HEK293 (cell line): ENCODE results near the gene BLOC1S3.

Experiments used
- CTCF ChIA-PET: fragments of 350-600 bp; formaldehyde crosslinking; extraction: SDS; loops from one replicate; lab custom pipeline; 2021; ENCODE audit warnings: antibody characterized with exemption; lab: Yijun Ruan, JAX
- POLR2A ChIA-PET: fragments of 300-600 bp; formaldehyde crosslinking; extraction: SDS; loops from one replicate; lab custom pipeline; 2020; ENCODE audit warnings: antibody characterized with exemption, inconsistent platforms; lab: Yijun Ruan, JAX
- H3K27ac ChIP-seq: fragments of 200-500 bp; sonication (Bioruptor generic); 2 replicates; pipeline ENCODE4 v1.5.1; 2014; ENCODE audit warnings: low read depth, low read length, control low read depth, inconsistent platforms; ENCODE audit errors: extremely low read depth
- H3K36me3 ChIP-seq, 2 experiments: fragments of 200-500 bp in 1 of 2; sonication (Bioruptor generic) in 1 of 2; 1 replicate in 1 of 2; 2 replicates in 1 of 2; pipeline ENCODE4 v1.5.1; 2014 to 2017; ENCODE audit warnings: inconsistent platforms in 2 of 2, low read length in 2 of 2; ENCODE audit not compliant: control insufficient read depth in 2 of 2, insufficient read depth in 1 of 2
- H3K4me1 ChIP-seq: fragments of 200-500 bp; sonication (Bioruptor generic); 2 replicates; pipeline ENCODE4 v1.5.1; 2014; ENCODE audit warnings: mild to moderate bottlenecking, low read length, inconsistent platforms; ENCODE audit not compliant: control insufficient read depth, insufficient read depth
- H3K4me3 ChIP-seq: 2 replicates; pipeline ENCODE4 v1.5.1; 2011; ENCODE audit warnings: low read depth, mild to moderate bottlenecking, control low read depth, low read length, moderate library complexity
- H3K9me3 ChIP-seq: fragments of 200-500 bp; sonication (Bioruptor generic); 2 replicates; pipeline ENCODE4 v1.5.1; 2014; ENCODE audit warnings: low read depth, low read length, inconsistent platforms; ENCODE audit not compliant: control insufficient read depth, insufficient read depth
- BCL11A ChIP-seq: fragments of 450-650 bp; formaldehyde crosslinking; IDR thresholded peaks from 2 replicates; pipeline ENCODE4 v1.5.1; 2016; ENCODE audit warnings: low read depth, missing biosample characterization, missing genetic modification characterization
- HIC1 ChIP-seq: fragments of 450-650 bp; formaldehyde crosslinking; IDR thresholded peaks from 2 replicates; pipeline ENCODE4 v1.5.1; 2016; ENCODE audit warnings: missing biosample characterization, missing genetic modification characterization
- HOXD13 ChIP-seq: sonication (generic); formaldehyde crosslinking; IDR thresholded peaks from 2 replicates; pipeline ENCODE4 v1.8.0; 2022; ENCODE audit warnings: missing genetic modification reagents, borderline replicate concordance
- KLF16 ChIP-seq: fragments of 450-650 bp; formaldehyde crosslinking; IDR thresholded peaks from 2 replicates; pipeline ENCODE4 v1.5.1; 2017; ENCODE audit warnings: missing biosample characterization, missing genetic modification characterization
- MYNN ChIP-seq: fragments of 450-650 bp; formaldehyde crosslinking; IDR thresholded peaks from 2 replicates; pipeline ENCODE4 v1.5.1; 2016; ENCODE audit warnings: missing biosample characterization, missing genetic modification characterization, borderline replicate concordance
- SCRT1 ChIP-seq: fragments of 450-650 bp; formaldehyde crosslinking; IDR thresholded peaks from 2 replicates; pipeline ENCODE4 v1.5.1; 2016; ENCODE audit warnings: missing biosample characterization, missing genetic modification characterization, borderline replicate concordance
- YY1 ChIP-seq: fragments of 450-650 bp; formaldehyde crosslinking; IDR thresholded peaks from 2 replicates; pipeline ENCODE4 v1.5.1; 2018; ENCODE audit warnings: missing biosample characterization, missing genetic modification characterization
- ZBTB17 ChIP-seq: fragments of 450-650 bp; formaldehyde crosslinking; IDR thresholded peaks from 2 replicates; pipeline ENCODE4 v1.5.1; 2016; ENCODE audit warnings: missing biosample characterization, missing genetic modification characterization
- ZBTB6 ChIP-seq: fragments of 450-650 bp; formaldehyde crosslinking; IDR thresholded peaks from 2 replicates; pipeline ENCODE4 v1.5.1; 2017; ENCODE audit warnings: missing biosample characterization, missing genetic modification characterization
- ZBTB7A ChIP-seq: fragments of 450-650 bp; formaldehyde crosslinking; IDR thresholded peaks from 2 replicates; pipeline ENCODE4 v1.5.1; 2016; ENCODE audit warnings: low read depth, missing biosample characterization, missing genetic modification characterization
- ZFP69B ChIP-seq: fragments of 450-650 bp; formaldehyde crosslinking; IDR thresholded peaks from 2 replicates; pipeline ENCODE4 v1.5.1; 2016; ENCODE audit warnings: missing biosample characterization, missing genetic modification characterization
- ZNF157 ChIP-seq: fragments of 450-650 bp; formaldehyde crosslinking; IDR thresholded peaks from 2 replicates; pipeline ENCODE4 v1.5.1; 2016; ENCODE audit warnings: missing biosample characterization, missing genetic modification characterization
- ZNF184 ChIP-seq: fragments of 450-650 bp; IDR thresholded peaks from 2 replicates; pipeline ENCODE4 v1.5.1; 2018; ENCODE audit warnings: missing biosample characterization, mild to moderate bottlenecking, missing genetic modification characterization
- ZNF202 ChIP-seq: fragments of 450-650 bp; formaldehyde crosslinking; IDR thresholded peaks from 2 replicates; pipeline ENCODE4 v1.5.1; 2016; ENCODE audit warnings: missing biosample characterization, missing genetic modification characterization, borderline replicate concordance
- ZNF211 ChIP-seq: fragments of 450-650 bp; formaldehyde crosslinking; IDR thresholded peaks from 2 replicates; pipeline ENCODE4 v1.5.1; 2016; ENCODE audit warnings: low read depth, missing biosample characterization, missing genetic modification characterization
- ZNF292 ChIP-seq: fragments of 450-650 bp; formaldehyde crosslinking; IDR thresholded peaks from 2 replicates; pipeline ENCODE4 v1.5.1; 2016; ENCODE audit warnings: low read depth, missing biosample characterization, missing genetic modification characterization, borderline replicate concordance
- ZNF324 ChIP-seq: fragments of 450-650 bp; formaldehyde crosslinking; IDR thresholded peaks from 2 replicates; pipeline ENCODE4 v1.5.1; 2016; ENCODE audit warnings: missing biosample characterization, missing genetic modification characterization
- ZNF335 ChIP-seq: fragments of 450-650 bp; formaldehyde crosslinking; conservative IDR thresholded peaks from 2 replicates; pipeline ENCODE4 v1.5.1; 2016; ENCODE audit warnings: missing biosample characterization, missing genetic modification characterization
- ZNF394 ChIP-seq: fragments of 450-650 bp; formaldehyde crosslinking; IDR thresholded peaks from 2 replicates; pipeline ENCODE4 v1.5.1; 2016; ENCODE audit warnings: missing biosample characterization, missing genetic modification characterization, mild to moderate bottlenecking, moderate library complexity, borderline replicate concordance
- ZNF423 ChIP-seq: fragments of 450-650 bp; formaldehyde crosslinking; IDR thresholded peaks from 2 replicates; pipeline ENCODE4 v1.5.1; 2016; ENCODE audit warnings: missing biosample characterization, missing genetic modification characterization
- ZNF514 ChIP-seq: fragments of 450-650 bp; formaldehyde crosslinking; IDR thresholded peaks from 2 replicates; pipeline ENCODE4 v1.5.1; 2016; ENCODE audit warnings: missing biosample characterization, missing genetic modification characterization
- ZNF518A ChIP-seq: fragments of 450-650 bp; formaldehyde crosslinking; conservative IDR thresholded peaks from 2 replicates; pipeline ENCODE4 v1.5.1; 2016; ENCODE audit warnings: low read depth, missing biosample characterization, missing genetic modification characterization
- ZNF624 ChIP-seq: fragments of 450-650 bp; formaldehyde crosslinking; IDR thresholded peaks from 2 replicates; pipeline ENCODE4 v1.5.1; 2017; ENCODE audit warnings: missing biosample characterization, missing genetic modification characterization
- ZNF629 ChIP-seq: fragments of 450-650 bp; formaldehyde crosslinking; IDR thresholded peaks from 2 replicates; pipeline ENCODE4 v1.5.1; 2017; ENCODE audit warnings: missing biosample characterization, missing genetic modification characterization
- TF ChIP-seq, protein P1 (sequence below): fragments of 450-650 bp; formaldehyde crosslinking; IDR thresholded peaks from 2 replicates; pipeline ENCODE4 v1.5.1; 2016; ENCODE audit warnings: missing biosample characterization, missing genetic modification characterization, low read depth

The BLOC1S3 gene

GRCh38 chr19:45189971-45190370 lies 11.4 kb downstream of the BLOC1S3 start (continued):
- TF ChIP-seq HIC1 (tag by site-specific recombination): no peak
- TF ChIP-seq ZNF394 (tag by site-specific recombination): no peak
- TF ChIP-seq ZNF202 (tag by site-specific recombination): no peak
- TF ChIP-seq ZNF157 (tag by site-specific recombination): no peak

DNA sequence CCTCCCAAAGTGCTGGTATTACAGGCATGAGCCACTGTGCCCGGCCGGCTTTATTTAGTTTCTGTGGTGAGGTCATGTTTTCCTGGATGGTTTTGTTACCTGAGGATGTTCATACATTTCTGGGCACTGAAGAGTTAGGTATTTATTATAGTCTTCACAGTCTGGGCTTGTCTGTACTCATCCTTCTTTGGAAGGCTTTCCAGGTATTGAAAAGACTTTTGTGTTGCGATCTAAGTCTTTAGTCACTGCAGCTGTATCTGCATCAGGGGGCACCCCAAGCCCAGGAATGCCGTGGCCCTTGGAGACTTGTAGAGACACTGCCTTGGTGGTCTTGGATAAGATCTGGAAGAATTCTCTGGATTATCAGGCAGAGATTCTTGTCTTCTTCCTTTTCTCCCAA lies 12.8 kb downstream of the BLOC1S3 start:
- TF ChIP-seq ZBTB7A (tag by site-specific recombination): no peak
- TF ChIP-seq, protein P1, sequence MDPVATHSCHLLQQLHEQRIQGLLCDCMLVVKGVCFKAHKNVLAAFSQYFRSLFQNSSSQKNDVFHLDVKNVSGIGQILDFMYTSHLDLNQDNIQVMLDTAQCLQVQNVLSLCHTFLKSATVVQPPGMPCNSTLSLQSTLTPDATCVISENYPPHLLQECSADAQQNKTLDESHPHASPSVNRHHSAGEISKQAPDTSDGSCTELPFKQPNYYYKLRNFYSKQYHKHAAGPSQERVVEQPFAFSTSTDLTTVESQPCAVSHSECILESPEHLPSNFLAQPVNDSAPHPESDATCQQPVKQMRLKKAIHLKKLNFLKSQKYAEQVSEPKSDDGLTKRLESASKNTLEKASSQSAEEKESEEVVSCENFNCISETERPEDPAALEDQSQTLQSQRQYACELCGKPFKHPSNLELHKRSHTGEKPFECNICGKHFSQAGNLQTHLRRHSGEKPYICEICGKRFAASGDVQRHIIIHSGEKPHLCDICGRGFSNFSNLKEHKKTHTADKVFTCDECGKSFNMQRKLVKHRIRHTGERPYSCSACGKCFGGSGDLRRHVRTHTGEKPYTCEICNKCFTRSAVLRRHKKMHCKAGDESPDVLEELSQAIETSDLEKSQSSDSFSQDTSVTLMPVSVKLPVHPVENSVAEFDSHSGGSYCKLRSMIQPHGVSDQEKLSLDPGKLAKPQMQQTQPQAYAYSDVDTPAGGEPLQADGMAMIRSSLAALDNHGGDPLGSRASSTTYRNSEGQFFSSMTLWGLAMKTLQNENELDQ (tag by site-specific recombination): no peak
- TF ChIP-seq ZNF514 (tag by site-specific recombination): no peak
- no peak for TF ChIP-seq KLF16 (tag by site-specific recombination)
- no peak for TF ChIP-seq ZBTB17 (tag by site-specific recombination)
- TF ChIP-seq YY1 (tag by site-specific recombination): no peak
- TF ChIP-seq ZNF184: no peak
- no peak for TF ChIP-seq ZBTB6 (tag by site-specific recombination)
- TF ChIP-seq ZNF202 (tag by site-specific recombination): no peak
- TF ChIP-seq BCL11A: no peak
- no peak for TF ChIP-seq ZFP69B (tag by site-specific recombination)
- TF ChIP-seq HOXD13 (CRISPR knock-in tag): no peak
- no peak for TF ChIP-seq ZNF324
- no peak for TF ChIP-seq ZNF292 (tag by site-specific recombination)
- no peak for TF ChIP-seq ZNF423 (tag by site-specific recombination)
- no peak for TF ChIP-seq MYNN (tag by site-specific recombination)
- no peak for TF ChIP-seq ZNF624
- no peak overlapping the region for H3K27ac ChIP-seq
- no peaks in the 10 kb centered on the region for H3K36me3 ChIP-seq
- ChIA-PET POLR2A (no interaction called here), CTCF (interaction anchor here (1.2 kb wide), 1 partner anchor 146 kb away, joined by 3 read pairs; no protein-coding TSS in a partner anchor)
- no peak overlapping the region for H3K4me3 ChIP-seq
- no peaks in the 10 kb centered on the region for H3K9me3 ChIP-seq
- H3K4me1 ChIP-seq: no peaks in the 10 kb centered on the region

DNA sequence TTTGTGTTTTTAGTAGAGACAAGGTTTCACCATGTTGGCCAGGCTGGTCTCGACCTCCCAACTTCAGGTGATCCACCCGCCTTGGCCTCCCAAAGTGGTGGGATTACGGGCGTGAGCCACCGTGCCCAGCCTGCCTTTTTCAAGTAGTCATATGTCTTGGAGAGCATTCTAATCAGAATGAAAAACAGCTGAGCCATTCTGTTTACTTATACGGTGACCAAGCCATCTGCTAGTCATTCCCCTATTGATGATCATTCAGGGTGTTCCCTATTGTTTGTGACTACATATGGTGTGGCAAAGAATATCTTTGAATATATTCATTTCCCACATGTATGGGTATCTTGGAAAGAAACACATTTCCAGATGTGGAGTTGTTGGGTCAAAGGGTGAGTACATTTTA lies 17.2 kb downstream of the BLOC1S3 start:
- ChIA-PET CTCF (interaction anchor here (1.3 kb wide), 1 partner anchor 136 kb away, joined by 4 read pairs; no protein-coding TSS in a partner anchor), POLR2A (no interaction called here)
- Histone ChIP-seq H3K36me3 (no peaks in the 10 kb centered on the region), H3K4me3 (no peak overlapping the region), H3K27ac (no peak overlapping the region), H3K9me3 (no peaks in the 10 kb centered on the region), H3K4me1 (no peaks in the 10 kb centered on the region)
- TF ChIP-seq ZNF211 (tag by site-specific recombination) (no peak), MYNN (tag by site-specific recombination) (no peak), ZNF629 (no peak), ZNF518A (tag by site-specific recombination) (no peak), ZNF335 (tag by site-specific recombination) (no peak), SCRT1 (tag by site-specific recombination) (no peak)
